Vein endothelial cell (primary cell): ENCODE results near the gene GART. TPM values are rescaled to one million over a fixed set of nuclear protein-coding genes. Genes with fewer than 3 reads are reported as not detected.

Experiments used
- total RNA-seq: library from RNA; depleted of rRNA; stranded (reverse); fragments of >200 nt; gene quantifications from 2 replicates; pipeline ENCODE4 v1.2.3, GENCODE V29; 2012

The GART gene
- 95.4 and 138 TPM in 2 replicates for total RNA-seq

GRCh38 chr21:33541756-33542639 lies at the start of gene GART:
Gene GART (minus strand): TSS chr21:33542117. CDS start chr21:33539315, 2,802 bp downstream.

GRCh38 chr21:33588485-33589335 lies 46.8 kb upstream of the GART start, which contains the start of gene DONSON:
Gene DONSON (minus strand): TSS chr21:33588684. CDS start chr21:33588641, 43 bp downstream.

GRCh38 chr21:33542640-33543504 lies 955 bp upstream of the GART start, which contains the start of gene SON:
Gene SON (plus strand): TSS chr21:33543038. CDS start chr21:33543093, 55 bp downstream.

GRCh38 chr21:33491373-33492102 lies 50.4 kb downstream of the GART start, which contains the start of gene DNAJC28:
Gene DNAJC28 (minus strand): TSS chr21:33491716. CDS start chr21:33489393, 2,323 bp downstream.

GRCh38 chr21:33479679-33480480 lies 62.0 kb downstream of the GART start, which contains the start of gene TMEM50B:
Gene TMEM50B (minus strand): TSS chr21:33479974. CDS start chr21:33468885, 11,089 bp downstream.

Other genes starting within 250 kb of the GART start
- gene IFNAR1, start 217.1 kb downstream of the GART start, total RNA-seq = 16.0 and 23.2 TPM in 2 replicates
- gene IFNGR2, start 138.7 kb downstream of the GART start, total RNA-seq = 62.1 and 70.2 TPM in 2 replicates
- gene TMEM50B, start 62.1 kb downstream of the GART start, total RNA-seq = 18.3 and 30.0 TPM in 2 replicates
- 2.0 and 2.4 TPM in 2 replicates for gene DNAJC28, start 50.4 kb downstream of the GART start, total RNA-seq
- gene SON, start 921 bp upstream of the GART start, total RNA-seq = 149 and 154 TPM in 2 replicates
- gene DONSON, start 46.6 kb upstream of the GART start, total RNA-seq = 14.7 and 20.0 TPM in 2 replicates
- 20.9 and 21.9 TPM in 2 replicates for gene CRYZL1, start 99.6 kb upstream of the GART start, total RNA-seq
- 48.7 and 65.2 TPM in 2 replicates for gene ITSN1, start 100.4 kb upstream of the GART start, total RNA-seq